Measurements from ENCODE around the gene WDR6. TPM values are rescaled to one million over a fixed set of nuclear protein-coding genes. Genes with fewer than 3 reads are reported as not detected.

WDR6 gene
- polyA plus RNA-seq (2012; ENCODE audit: insufficient read length, low read depth) = 87.5 TPM

DNA sequence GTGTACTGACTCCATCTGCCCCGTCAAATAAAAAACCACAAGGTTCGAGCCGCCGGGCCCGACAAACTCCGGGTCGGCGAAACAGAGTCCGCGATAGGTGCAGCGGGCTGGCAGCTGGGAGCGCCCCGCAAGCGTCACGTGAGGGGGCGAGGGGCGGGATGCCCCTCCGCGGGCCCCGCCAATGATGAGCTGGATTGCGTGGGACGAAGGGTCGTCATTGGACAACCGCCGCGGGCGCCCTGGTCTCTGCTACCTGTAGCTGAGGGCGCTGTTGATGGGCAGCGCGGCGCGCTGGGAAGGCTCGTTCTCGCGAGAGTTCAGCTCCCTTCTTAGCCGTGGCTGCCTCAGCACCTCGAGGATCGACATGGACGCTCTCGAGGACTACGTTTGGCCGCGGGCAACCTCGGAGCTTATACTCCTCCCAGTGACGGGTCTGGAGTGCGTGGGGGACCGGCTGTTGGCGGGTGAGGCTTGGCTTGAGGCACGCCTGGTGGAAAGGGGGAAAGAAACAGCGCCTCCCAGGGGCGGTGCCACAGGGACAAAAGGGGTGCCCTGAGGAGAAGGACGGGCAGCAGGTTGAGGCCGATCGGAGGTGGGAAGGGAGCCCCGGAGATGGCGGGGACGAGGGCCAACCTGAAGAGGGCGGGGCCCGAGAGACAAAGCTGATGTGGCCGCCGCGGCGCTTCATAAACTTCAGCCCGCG lies at the start of gene WDR6:
TSS of gene WDR6 (plus strand) at position 324 of the 703 bp plus-strand sequence. CDS start at position 365, 41 bp downstream.
- TF ChIP-seq FOXP2 (optimal IDR thresholded peaks at IDR 0.05; ENCODE audit: borderline replicate concordance, extremely low read depth, extremely low read length, insufficient read depth) (no peak), SIN3A (IDR thresholded peaks at IDR 0.05; ENCODE audit: borderline replicate concordance, insufficient read depth, low read length) (peak; percentile 80; the same call in 1 of the 2 replicates), TAF1 (IDR thresholded peaks at IDR 0.05; ENCODE audit: borderline replicate concordance, insufficient read depth, low read length) (peak; percentile 58; the same call in 1 of the 2 replicates), REST (IDR thresholded peaks at IDR 0.05; ENCODE audit: insufficient read depth in 1 of 2, low read depth in 2 of 2, low read length in 2 of 2) (no peak), POLR2AphosphoS5 (IDR thresholded peaks at IDR 0.05; ENCODE audit: low read depth, low read length) (peak; percentile 66; the same call in 1 of the 2 replicates)

DNA sequence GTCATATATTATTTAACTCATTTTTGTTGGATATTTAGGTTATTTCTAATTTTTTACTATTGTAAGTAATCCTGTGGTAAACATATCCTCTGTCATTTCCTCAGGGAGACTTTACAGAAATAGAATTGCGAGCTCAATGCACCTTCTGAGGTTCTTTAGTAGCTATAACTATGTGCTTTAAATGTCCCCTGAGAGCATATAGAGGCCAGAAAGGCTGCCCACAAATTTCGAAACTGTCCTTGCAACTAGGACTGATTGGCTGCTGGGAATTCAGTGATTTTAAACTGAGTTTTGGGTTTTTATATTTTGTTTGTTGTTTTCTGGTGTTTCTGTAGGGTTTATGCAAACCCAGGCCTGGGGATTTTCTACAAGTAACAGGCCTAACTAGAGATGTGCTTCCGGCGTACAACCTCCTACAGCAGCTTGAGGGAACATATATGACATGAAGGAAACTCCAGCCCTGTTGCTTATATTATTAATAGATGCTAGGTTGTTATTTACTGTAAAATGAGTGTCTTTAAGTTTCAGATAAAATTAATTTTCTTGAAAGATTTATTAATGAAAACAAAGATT lies 46.3 kb upstream of the WDR6 start:
- no peak for TF ChIP-seq POLR2AphosphoS5 (IDR thresholded peaks at IDR 0.05; ENCODE audit: low read depth, low read length)
- TF ChIP-seq SIN3A (IDR thresholded peaks at IDR 0.05; ENCODE audit: borderline replicate concordance, insufficient read depth, low read length) = no peak
- no peak for TF ChIP-seq REST (IDR thresholded peaks at IDR 0.05; ENCODE audit: insufficient read depth in 1 of 2, low read depth in 2 of 2, low read length in 2 of 2)
- TF ChIP-seq FOXP2 (optimal IDR thresholded peaks at IDR 0.05; ENCODE audit: borderline replicate concordance, extremely low read depth, extremely low read length, insufficient read depth) = no peak
- no peak for TF ChIP-seq TAF1 (IDR thresholded peaks at IDR 0.05; ENCODE audit: borderline replicate concordance, insufficient read depth, low read length)

GRCh38 chr3:48962340-48962739 lies 44.9 kb upstream of the WDR6 start:
- TF ChIP-seq POLR2AphosphoS5 (IDR thresholded peaks at IDR 0.05; ENCODE audit: low read depth, low read length) (no peak), SIN3A (IDR thresholded peaks at IDR 0.05; ENCODE audit: borderline replicate concordance, insufficient read depth, low read length) (no peak), REST (IDR thresholded peaks at IDR 0.05; ENCODE audit: insufficient read depth in 1 of 2, low read depth in 2 of 2, low read length in 2 of 2) (no peak), FOXP2 (optimal IDR thresholded peaks at IDR 0.05; ENCODE audit: borderline replicate concordance, extremely low read depth, extremely low read length, insufficient read depth) (no peak), TAF1 (IDR thresholded peaks at IDR 0.05; ENCODE audit: borderline replicate concordance, insufficient read depth, low read length) (no peak)

GRCh38 chr3:48962939-48963338 lies 44.3 kb upstream of the WDR6 start:
- TF ChIP-seq SIN3A (IDR thresholded peaks at IDR 0.05; ENCODE audit: borderline replicate concordance, insufficient read depth, low read length) (no peak), REST (IDR thresholded peaks at IDR 0.05; ENCODE audit: insufficient read depth in 1 of 2, low read depth in 2 of 2, low read length in 2 of 2) (no peak), TAF1 (IDR thresholded peaks at IDR 0.05; ENCODE audit: borderline replicate concordance, insufficient read depth, low read length) (no peak), FOXP2 (optimal IDR thresholded peaks at IDR 0.05; ENCODE audit: borderline replicate concordance, extremely low read depth, extremely low read length, insufficient read depth) (no peak), POLR2AphosphoS5 (IDR thresholded peaks at IDR 0.05; ENCODE audit: low read depth, low read length) (no peak)
